Right lobe of liver (tissue), 4 donors: Measurements from ENCODE around the gene NKAIN2.

Experiments used
- POLR2A ChIP-seq: fragments of 450-650 bp; IDR thresholded peaks from one replicate; pipeline ENCODE4 v1.6.1; 2017; ENCODE audit warnings: antibody characterized with exemption, mild to moderate bottlenecking
- TF ChIP-seq, protein P1 (sequence below), 4 donors: fragments of 200-600 bp in 3 of 4; fragments of 450-650 bp in 1 of 4; IDR thresholded peaks; one replicate each; pipeline versions ENCODE4 v1.5.1 to v1.8.0; 2016 to 2022; ENCODE audit warnings: antibody characterized with exemption in 4 of 4, mild to moderate bottlenecking in 2 of 4
- donor health status: DM: no; HTN: no; CAD: no.
- donor health status: DM: no; HTN: no; CAD: no.
- donor health status: DM: no; HTN: yes; CAD: no.

DNA sequence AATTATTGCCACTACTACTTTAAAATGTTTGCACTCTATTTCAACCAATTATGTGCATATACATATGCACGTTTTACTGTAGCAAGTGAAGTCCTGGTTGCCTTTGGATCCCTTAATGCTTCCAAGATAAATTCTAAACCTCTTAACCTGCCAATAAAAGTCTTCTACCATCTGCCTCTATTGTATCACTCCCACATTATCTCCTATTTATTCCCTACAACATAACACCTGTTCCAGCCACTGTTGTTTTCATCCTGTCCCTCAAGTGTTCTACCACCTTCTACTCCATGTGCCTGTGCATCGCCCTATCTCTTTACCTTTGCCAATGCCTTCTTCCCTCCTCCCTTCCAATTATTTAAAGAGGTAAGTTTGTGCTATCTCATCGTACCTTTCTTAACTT, 659.6 kb downstream of the NKAIN2 start:
- TF ChIP-seq, protein P1, sequence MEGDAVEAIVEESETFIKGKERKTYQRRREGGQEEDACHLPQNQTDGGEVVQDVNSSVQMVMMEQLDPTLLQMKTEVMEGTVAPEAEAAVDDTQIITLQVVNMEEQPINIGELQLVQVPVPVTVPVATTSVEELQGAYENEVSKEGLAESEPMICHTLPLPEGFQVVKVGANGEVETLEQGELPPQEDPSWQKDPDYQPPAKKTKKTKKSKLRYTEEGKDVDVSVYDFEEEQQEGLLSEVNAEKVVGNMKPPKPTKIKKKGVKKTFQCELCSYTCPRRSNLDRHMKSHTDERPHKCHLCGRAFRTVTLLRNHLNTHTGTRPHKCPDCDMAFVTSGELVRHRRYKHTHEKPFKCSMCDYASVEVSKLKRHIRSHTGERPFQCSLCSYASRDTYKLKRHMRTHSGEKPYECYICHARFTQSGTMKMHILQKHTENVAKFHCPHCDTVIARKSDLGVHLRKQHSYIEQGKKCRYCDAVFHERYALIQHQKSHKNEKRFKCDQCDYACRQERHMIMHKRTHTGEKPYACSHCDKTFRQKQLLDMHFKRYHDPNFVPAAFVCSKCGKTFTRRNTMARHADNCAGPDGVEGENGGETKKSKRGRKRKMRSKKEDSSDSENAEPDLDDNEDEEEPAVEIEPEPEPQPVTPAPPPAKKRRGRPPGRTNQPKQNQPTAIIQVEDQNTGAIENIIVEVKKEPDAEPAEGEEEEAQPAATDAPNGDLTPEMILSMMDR (IDR thresholded peaks at IDR 0.05), result no peak
- no peak for TF ChIP-seq POLR2A
